HG02588 (cell line): ENCODE data around the gene CABP5.

Source experiments
- ATAC-seq: cut with Tn5 transposase; IDR thresholded peaks from one replicate; pipeline ENCODE4 v1.9.1; 2021; ENCODE audit warnings: mild to moderate bottlenecking, moderate library complexity; ENCODE audit not compliant: unreplicated experiment

The CABP5 gene

GRCh38 chr19:48033604-48034003 is 10.3 kb downstream of the CABP5 start:
- no peak for ATAC-seq

- ATAC-seq, result no peak
Observed at GRCh38 chr19:48030073-48030472, 13.8 kb downstream of the CABP5 start.

DNA sequence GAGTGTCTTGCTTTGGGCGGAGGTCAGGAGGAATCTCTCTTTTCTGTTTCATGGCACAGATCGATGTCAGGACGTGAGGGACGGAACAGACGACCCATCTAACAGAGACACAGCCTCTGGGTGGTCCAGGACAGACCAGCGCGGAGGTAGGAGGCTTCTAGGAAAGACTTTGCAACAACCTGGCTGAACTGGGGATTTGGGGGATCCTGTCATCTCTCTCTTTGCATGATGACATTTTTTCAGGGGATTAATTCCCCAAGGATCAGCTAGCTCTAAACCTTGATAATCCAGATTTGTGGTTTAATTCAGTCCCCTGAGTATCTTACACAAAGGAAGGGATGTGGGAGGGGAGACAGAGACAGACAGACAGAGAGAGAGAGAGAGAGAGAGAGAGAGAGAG is 14.4 kb downstream of the CABP5 start:
- ATAC-seq, result no peak

DNA sequence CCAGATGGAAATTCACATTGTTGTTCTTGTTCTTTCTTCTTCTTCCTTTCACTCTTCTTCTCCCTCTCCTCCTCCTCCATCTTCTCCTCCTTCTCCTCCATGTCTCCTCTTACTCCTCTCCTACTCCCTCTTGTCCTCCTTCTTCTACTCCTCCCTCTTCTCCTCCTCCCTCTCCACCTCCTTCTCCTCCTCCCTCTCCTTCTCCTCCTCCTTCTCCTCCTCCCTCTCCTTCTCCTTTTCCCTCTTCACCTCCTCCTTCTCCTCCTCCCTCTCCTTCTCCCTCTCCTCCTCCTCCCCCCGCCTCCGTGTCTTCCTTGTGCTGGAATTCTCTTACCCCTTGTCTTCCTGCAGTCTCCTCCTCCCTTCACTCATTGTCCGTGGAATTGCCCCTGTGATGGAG is 18.4 kb downstream of the CABP5 start:
- no peak for ATAC-seq

DNA sequence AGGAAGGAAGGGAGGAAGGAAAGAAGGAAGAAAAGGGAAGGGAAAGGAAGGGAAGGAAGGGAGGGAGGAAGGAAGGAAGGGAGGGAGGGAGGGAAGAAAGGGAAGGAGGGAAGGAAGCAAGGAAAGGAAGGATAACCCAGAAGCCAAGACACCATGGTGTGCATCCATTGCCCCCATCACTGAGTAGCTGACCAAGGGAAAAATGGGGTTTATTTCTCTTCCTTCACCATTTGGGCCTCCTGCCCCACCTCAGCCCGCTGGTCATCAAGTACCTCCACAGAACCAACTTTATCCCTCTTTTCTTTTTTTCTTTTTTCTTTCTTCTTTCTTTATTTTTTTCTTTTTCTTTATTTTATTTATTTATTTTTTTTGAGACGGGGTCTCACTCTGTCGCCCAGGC is 20.4 kb downstream of the CABP5 start:
- no peak for ATAC-seq

- no peak for ATAC-seq
Observed at GRCh38 chr19:48023011-48023410, 20.9 kb downstream of the CABP5 start.

DNA sequence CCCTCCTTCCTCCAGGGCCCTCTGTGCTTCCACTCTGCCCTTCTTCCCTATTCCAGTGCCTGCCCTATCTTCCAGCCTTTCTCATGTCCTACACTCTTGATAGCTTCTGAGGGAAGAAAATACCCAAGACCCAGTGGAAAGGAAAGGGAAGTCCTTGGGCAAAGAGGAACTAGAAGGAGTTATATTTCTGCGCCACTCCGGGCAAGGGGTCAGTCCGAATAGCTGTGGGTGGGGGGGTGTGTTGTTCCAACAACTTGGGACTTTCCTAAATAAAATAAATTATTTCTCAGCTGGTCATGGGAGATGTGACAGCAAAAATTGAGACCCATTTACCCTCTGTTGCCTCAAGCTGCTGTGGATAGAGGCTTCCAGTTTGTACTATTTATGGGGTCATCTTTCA is 23.2 kb downstream of the CABP5 start:
- ATAC-seq, result no peak

GRCh38 chr19:48010932-48011758 is 32.7 kb downstream of the CABP5 start:
- ATAC-seq, result no peak

- ATAC-seq, result no peak
Observed at GRCh38 chr19:48006762-48007161, 37.1 kb downstream of the CABP5 start.

DNA sequence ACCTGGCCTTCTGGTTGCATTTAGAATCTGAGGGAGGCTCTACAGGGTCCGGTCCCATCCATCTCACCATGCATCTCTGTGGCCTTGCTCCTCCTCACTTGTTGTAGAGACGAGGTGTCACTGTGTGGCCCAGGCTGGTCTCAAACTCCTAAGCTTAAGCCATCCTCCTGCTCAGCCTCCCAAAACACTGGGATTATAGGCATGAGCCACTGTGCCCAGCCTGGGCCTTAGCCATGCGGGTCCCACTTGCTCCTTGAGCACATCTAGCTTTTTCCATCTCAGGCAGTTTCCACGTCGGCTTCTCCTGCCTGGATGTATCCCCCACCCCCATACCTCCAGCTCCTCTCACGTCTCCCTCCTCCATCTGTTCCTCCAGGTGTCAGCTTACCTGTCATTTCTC is 39.6 kb downstream of the CABP5 start:
- no peak for ATAC-seq

DNA sequence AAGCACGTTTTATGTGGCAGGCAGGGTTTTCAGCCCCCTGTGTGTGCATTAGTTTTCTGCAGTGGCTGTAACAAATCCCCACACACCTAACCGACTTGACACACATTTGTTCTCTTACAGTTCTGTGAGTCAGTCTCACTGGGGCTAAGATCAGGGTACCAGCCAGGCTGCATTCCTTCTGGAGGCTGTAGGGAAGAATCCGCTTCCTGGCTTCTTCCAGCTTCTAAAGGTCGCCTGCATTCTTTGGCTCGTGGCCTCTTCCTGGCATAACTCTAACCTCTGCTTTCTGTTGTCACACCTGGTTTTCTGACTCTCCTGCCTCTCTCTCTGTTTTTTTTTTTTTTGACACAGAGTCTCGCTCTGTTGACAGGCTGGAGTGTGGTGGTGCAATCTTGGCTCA is 43.0 kb downstream of the CABP5 start:
- ATAC-seq, result no peak

DNA sequence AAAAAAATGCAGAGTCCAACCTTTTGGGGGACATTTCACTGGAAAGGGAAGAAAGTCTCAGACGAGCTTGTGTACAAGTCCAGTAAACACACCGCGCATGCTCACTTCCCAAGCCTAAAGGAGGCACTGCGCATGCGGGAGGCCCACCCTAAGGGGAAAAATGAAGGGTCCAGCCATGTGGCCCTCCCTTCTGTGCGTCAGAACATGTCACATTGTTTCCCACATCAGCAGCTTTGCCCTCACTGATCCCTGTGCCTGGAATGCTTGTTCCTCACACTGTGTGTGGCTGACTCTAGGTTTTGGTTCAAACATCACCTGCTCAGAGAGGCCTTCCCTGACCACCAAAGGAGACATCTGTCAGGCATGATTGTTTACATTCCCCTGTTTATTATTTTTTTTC is 45.1 kb downstream of the CABP5 start:
- ATAC-seq, result no peak

- no peak for ATAC-seq
Observed at GRCh38 chr19:47996230-47996727, 47.6 kb downstream of the CABP5 start.

GRCh38 chr19:47994209-47994802 is 49.6 kb downstream of the CABP5 start, which contains the start of gene ELSPBP1:
Gene ELSPBP1, plus strand, starts transcription at chr19:47994632. Its CDS starts 14,036 bp downstream, at chr19:48008668.
- no peak for ATAC-seq

DNA sequence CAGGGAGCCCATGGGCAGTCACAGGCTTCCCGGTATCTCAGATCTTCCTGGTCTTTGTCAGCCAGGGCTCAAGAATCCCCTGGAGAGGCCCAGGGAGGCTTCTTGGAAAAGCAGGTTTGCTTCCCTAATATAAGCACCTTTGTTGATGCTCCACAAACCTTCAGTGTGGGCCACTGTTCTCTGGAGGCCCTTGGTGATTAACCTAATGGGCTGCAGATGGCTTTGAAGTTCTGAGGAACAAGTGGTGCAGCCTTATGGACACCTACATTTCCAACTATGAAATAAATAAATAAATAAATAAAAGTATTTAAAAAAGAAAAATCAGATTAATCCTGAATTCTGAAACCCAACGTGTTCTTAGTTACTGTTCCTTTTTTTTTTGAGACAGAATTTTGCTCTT is 51.8 kb downstream of the CABP5 start, which contains the start of gene BSPH1:
Gene BSPH1 (minus strand): TSS at position 101 of the 400 bp plus-strand sequence. CDS start 89 bp downstream, at position 12.
- ATAC-seq, result no peak

DNA sequence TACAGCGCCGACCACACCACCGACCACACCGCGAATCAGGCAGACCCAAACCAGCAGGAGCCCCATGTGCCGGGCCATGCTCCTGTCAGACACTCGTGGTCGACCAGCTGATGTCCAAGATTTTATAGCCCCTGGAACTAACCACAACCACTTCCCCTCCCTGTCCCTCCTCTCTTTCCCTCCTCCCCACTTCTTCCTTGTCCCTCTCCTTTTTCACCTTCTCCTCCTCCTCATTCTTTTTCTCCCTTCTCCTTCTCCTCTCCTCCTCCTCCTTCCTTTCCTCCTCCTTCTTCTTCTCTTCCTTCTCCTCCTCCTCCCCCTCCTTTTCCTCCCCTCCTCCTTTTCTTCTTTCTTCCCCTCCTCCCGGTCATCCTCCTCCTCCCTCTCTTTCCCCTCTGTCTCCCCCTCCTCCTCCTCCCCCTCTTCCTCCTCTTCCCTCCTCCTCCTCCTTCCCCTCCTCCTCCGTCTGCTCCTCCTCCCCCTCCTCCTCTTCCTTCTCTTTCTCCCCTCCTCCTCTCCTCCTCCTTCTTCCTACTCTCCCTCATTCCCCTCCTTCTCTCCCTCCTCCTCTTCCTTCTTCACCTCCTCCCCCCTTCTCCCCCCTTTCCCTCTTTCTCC is 52.6 kb downstream of the CABP5 start:
- no peak for ATAC-seq
